Islet of Langerhans (tissue), 1 donor: ENCODE data around the gene DUSP18.
"Not testable (repeated sequence)": the region's sequence is repeated elsewhere in the genome, so short reads cannot be mapped to it uniquely, and the experiment has no call there.

Experiments used
- FAIRE-seq: peaks from one replicate; lab custom pipeline; 2011; peaks lifted over from hg19 to GRCh38; lab: Jason Lieb, UNC

The DUSP18 gene

DNA sequence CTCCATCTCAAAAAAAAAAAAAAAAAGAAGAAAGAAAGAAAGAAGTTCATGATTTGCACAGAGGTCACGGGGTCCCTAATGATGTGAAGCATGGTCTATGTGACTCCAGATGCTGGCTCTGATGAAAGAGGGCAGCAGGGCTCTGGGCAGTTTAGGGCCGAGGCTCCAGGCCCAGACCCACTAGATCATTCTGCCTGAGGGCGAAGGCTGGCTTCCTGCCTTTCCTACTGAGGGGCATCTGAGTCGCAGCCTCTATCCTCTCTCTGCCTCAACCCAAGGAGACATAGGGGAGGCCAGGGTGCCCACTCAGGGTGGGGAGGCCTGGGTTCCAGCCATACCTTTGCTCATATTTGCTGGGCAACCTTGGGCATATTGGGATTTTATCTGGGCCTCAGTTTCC, 27.3 kb downstream of the DUSP18 start:
- FAIRE-seq, result no peak

DNA sequence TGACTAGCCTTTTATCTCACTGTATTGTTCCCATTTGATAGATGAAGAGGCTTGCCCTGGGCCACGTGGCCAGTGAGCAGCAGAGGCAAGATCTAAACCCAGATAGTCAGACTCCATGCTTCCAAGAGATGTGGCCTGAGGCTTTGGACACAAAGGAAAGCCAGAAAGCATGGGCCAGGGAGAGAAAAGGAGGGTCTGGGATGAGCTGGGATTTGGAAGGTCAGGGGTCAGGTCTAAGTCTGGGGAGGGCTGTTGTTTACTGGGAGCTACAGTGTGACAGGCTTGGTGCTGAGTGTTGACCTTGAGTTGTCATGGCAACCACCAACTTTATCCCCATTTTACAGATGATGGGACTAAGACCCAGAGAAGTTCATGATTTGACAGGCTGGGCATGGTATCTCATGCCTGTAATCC, 30.0 kb downstream of the DUSP18 start:
- FAIRE-seq, result no peak

DNA sequence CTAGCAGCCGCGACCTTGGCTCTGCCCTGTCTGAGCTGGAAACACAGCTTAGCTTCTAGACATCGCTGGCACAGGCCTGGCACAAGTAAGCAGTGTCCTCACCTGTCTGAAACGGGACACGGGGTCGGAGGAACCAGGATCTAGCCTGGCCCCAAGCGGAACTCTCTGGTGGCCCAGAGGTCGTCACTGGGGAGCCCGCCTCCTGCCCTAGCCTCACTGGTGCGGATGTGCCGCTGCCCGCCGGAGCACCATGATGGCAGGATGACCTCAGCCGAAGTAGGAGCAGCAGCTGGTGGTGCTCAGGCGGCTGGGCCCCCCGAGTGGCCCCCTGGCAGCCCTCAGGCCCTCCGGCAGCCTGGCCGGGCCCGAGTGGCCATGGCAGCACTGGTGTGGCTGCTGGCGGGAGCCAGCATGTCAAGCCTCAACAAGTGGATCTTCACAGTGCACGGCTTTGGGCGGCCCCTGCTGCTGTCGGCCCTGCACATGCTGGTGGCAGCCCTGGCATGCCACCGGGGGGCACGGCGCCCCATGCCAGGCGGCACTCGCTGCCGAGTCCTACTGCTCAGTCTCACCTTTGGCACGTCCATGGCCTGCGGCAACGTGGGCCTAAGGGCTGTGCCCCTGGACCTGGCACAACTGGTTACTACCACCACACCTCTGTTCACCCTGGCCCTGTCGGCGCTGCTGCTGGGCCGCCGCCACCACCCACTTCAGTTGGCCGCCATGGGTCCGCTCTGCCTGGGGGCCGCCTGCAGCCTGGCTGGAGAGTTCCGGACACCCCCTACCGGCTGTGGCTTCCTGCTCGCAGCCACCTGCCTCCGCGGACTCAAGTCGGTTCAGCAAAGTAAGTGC, 31.2 kb downstream of the DUSP18 start:
- no peak for FAIRE-seq

DNA sequence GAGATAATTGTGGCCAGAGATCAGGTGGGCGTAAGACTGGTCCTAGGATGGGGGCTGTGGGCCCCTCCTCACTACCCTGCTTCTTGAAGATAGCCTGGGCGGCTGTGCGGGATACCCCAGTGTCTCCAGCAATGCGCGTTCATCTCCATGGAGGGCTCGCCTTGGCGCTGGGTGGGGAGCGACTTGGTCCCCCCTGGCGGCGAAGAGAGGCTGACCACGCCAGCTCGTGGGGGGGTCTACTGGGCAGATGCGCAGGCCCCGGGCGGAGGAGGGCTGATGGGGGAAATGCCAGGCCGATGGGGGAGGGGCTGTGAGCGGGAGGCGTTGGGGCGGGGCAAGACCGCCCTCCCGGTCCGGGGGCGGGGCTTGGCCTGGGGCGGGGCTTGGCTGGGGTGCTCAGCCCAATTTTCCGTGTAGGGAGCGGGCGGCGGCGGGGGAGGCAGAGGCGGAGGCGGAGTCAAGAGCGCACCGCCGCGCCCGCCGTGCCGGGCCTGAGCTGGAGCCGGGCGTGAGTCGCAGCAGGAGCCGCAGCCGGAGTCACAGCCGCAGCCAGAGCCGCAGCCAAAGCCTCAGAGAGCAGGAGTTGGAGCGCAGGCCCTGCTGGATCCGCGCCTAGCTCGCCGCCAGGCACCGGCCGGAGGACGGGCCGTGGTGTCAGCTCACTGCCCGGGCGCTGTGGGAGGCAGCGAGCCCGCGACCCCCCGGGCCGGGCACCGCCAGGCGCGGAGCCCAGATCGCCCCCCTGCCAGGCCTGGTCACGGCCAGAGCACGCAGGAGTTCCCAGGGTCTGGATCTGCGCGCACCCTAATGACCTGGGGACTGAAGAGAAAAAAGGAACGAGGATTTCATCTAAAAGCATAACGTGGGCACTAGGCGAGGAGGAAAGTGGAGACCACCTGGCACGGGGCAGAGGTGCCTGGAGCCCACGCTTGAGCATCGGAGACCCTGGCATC, 32.1 kb downstream of the DUSP18 start, which contains the start of gene SLC35E4:
SLC35E4 (plus strand) TSS at position 509 of the 953 bp plus-strand sequence. CDS start 670 bp downstream, outside the sequence.
- no peak for FAIRE-seq

DNA sequence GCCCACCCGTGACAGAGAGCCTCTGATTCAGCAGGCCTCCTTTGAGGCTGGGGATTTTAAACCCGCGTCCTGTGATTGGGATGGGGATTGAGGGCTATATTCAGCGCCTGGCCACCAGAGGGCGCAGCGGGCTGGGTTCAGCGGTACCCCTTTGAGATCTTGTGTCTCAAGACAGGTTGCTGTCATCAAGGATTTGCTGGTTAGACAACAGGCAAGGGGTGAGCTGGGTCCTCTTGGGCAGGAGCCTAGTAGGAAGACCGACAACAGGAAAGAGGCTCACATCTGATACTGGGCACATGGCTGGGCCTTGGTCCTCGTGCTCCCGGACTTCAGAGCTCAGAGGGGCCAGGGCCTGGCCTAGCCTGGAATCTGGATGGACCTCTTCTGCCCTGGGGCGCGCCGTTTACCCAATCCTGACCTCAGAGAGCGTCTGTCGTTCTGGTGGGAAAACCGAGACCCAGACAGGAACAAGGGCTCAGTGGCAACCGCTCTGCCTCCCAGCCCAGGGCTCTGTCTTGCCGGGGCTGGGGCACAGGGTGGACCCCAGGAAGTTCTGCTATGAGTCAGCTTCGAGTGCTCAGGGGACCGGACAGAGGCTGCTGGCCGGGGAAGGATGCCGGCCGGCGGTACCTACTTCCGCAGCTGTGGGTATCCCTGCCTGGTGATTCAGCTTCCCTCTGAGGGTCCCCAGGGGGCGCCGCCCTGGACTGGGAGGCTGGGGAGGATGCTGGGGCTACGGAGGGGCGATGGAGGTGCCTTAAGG, 33.0 kb downstream of the DUSP18 start:
- FAIRE-seq, result no peak

DNA sequence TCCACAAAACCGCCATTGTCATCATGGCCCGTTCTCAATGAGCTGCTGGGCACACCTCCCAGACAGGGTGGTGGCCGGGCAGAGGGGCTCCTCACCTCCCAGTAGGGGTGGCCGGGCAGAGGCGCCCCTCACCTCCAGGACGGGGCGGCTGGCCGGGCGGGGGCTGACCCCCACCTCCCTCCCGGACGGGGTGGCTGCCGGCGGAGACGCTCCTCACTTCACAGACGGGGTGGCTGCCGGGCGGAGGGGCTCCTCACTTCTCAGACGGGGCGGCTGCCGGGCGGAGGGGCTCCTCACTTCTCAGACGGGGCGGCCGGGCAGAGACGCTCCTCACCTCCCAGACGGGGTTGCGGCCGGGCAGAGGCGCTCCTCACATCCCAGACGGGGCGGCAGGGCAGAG, 36.2 kb downstream of the DUSP18 start:
- not testable (repeated sequence) for FAIRE-seq

DNA sequence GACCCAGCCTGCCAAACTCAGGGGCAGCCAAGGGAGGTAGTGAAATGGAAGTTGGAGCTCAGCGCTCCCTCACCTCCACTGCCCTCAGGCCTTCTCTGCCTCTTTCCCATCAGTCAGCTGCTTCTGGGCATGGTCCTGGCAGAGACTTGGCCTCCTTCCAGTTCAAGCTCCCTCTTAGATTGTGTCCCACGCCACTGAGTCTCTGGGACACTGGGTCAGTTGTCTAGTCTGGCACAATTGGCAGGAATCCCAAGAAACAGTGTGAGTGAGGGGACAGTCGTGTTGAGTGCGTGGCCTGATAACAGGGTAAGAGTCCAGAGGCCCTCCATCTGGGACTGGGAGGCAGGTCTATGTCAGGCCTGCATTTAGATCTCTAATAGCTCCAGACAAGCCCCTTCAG, 39.2 kb downstream of the DUSP18 start:
- FAIRE-seq, result no peak

DNA sequence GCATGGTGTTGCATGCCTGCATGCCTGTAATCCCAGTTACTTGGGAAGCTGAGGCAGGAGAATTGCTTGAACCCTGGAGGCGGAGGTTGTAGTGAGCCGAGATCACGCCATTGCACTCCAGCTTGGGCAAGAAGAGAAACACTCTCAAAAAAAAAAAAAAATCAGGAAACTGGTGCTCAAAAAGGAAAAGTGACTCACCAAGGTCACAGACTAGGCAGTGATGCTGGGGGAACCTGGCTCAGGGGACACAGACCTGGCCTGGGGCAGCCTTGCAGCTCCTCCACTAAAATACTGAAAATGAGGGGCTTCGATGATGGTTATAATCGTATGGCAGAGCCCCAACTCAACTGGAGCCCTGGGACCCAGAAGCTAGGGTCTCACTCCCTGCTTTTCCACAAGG, 40.2 kb downstream of the DUSP18 start:
- FAIRE-seq, result no peak

DNA sequence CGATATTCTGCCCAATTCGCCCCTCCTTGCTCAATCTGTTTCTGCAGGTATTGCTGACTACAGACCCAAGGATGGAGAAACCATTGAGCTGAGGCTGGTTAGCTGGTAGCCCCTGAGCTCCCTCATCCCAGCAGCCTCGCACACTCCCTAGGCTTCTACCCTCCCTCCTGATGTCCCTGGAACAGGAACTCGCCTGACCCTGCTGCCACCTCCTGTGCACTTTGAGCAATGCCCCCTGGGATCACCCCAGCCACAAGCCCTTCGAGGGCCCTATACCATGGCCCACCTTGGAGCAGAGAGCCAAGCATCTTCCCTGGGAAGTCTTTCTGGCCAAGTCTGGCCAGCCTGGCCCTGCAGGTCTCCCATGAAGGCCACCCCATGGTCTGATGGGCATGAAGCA, 41.3 kb downstream of the DUSP18 start:
- no peak for FAIRE-seq

DNA sequence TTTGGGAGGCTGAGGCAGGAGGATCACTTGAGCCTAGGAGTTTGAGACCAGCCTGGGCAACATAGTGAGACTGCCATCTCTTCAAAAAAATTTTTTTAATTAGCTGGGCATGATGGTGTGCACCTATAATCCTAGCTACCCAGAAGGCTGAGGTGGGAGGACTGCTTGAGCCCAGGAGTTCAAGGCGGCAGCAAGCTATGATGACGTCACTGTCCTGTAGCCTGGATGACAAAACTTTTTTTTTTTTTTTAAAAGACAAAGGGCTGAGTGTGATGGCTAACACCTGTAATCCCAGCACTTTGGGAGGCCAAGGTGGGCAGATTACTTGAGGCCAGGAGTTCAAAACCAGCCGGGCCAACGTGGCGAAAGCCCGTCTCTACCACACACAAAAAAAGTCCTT, 47.8 kb downstream of the DUSP18 start:
- FAIRE-seq, result not testable (repeated sequence)

DNA sequence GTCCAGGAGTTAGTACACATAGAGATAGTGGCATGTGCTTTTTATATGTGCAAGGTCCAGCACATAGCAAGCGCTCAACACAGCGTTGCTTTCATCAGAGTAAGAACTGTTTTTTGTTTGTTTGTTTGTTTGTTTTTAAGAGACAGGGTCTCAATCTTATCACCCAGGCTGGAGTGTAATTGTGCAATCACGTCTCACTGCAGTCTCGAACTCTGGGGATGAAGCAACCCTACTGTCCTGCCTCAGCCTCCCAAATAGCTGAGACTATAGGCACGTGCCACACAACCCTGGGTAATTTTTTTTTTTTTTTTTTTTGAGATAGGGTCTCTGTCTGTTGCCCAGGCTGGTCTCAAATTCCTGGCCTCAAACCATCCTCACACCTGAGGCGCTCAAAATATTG, 49.9 kb downstream of the DUSP18 start:
- no peak for FAIRE-seq

DNA sequence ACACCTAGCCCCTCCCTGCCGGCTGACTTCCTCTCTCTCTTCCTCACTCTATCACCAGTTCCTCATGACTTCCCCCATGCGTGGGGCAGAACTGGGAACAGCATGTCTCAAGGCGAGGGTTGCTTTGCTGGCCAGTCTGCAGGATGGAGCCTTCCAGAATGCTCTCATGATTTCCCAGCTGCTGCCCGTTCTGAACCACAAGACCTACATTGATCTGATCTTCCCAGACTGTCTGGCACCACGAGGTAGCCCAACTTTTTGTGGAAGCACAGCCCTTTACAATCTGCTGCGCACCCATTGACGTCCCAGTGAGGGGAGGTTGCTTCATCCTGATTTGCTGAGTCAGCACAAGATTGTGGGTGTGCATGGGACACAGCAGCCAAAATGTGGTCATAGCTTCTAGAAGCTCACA, 52.1 kb downstream of the DUSP18 start:
- no peak for FAIRE-seq

DNA sequence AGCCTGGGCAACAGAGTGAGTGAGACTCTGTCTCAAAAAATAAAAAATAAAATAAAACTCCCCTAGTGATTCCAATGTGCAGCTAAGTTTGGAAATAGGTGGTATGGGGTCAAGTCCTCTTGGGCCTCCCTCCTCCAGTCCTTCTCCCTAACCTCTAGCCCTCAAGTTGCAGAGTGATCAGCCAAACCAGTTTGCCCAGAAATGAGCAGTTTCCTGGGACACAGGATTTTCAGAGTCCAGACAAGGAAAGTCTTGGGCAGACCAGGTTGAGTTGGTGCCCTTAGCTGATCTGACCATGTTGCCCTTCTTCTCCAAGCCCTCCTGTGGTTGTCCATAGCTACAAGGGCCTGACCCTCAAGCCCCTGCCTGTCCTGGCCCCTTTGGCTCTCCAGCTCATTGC, 52.8 kb downstream of the DUSP18 start:
- no peak for FAIRE-seq

DNA sequence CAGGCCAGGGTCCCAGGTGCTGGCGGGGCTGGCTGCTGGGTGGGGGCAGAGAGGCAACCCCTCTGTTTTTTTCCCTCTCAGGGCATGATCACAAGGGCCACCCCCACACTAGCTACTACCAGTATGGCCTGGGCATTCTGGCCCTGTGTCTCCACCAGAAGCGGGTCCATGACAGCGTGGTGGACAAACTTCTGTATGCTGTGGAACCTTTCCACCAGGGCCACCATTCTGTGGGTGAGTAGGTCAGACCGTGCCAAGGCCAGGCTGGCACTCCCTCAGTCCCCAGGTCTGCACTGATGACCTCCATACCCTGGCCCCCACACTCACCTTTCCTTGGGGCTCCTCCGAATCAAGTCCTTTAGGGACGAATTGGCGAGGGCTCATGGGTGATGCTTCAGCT, 53.4 kb downstream of the DUSP18 start:
- FAIRE-seq, result no peak

DNA sequence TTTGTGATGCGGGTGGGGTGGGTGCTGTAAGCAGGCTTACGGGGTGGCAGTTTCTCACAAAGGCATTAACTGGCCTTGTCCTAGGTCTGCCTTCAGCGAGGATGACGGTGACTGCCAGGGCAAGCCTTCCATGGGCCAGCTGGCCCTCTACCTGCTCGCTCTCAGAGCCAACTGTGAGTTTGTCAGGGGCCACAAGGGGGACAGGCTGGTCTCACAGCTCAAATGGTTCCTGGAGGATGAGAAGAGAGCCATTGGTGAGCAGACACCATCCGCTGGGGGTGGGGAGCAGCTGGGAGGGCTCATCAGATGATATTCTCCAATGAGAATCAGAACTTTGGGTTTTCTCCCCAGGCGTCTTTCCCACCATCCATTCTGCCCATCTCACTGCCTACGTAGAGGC, 54.9 kb downstream of the DUSP18 start:
- no peak for FAIRE-seq
